K562 (cell line): ENCODE measurements around the gene TICAM1. TPM values are rescaled to one million over a fixed set of nuclear protein-coding genes. Genes with fewer than 3 reads are reported as not detected.

Source experiments
- DNMT1 ChIP-seq: fragments of 450-650 bp; IDR thresholded peaks from 2 replicates; pipeline ENCODE4 v1.6.1; 2016; ENCODE audit warnings: antibody characterized with exemption, mild to moderate bottlenecking
- ELF2 ChIP-seq: fragments of 250-450 bp; sonication (Bioruptor Pico); IDR thresholded peaks from 2 replicates; pipeline ENCODE4 v1.5.0; 2021; ENCODE audit warnings: mild to moderate bottlenecking
- EP300 ChIP-seq: IDR thresholded peaks from 2 replicates; pipeline ENCODE4 v1.6.1; 2012; ENCODE audit warnings: low read length, improper control_type of control experiment
- FOXJ2 ChIP-seq: fragments of 200-800 bp; sonication (Bioruptor generic); IDR thresholded peaks from 2 replicates; pipeline ENCODE4 v1.6.1; 2016; ENCODE audit warnings: missing genetic modification characterization, missing compliant biosample characterization
- KAT8 ChIP-seq: fragments of 450-650 bp; IDR thresholded peaks from 2 replicates; pipeline ENCODE4 v1.6.1; 2016; ENCODE audit warnings: low read depth, mild to moderate bottlenecking
- KDM5B ChIP-seq: fragments of 200-600 bp; sonication (generic); IDR thresholded peaks from 2 replicates; pipeline ENCODE4 v1.6.1; 2012; ENCODE audit warnings: low read depth, mild to moderate bottlenecking, moderate library complexity, low read length, control low read depth, inconsistent platforms; ENCODE audit not compliant: insufficient replicate concordance
- MAFG ChIP-seq: fragments of 450-650 bp; conservative IDR thresholded peaks from 2 replicates; pipeline ENCODE4 v1.6.1; 2016; ENCODE audit warnings: missing genetic modification characterization, missing compliant biosample characterization
- MTA3 ChIP-seq: fragments of 450-650 bp; formaldehyde crosslinking; IDR thresholded peaks from 2 replicates; pipeline ENCODE4 v1.6.1; 2017; ENCODE audit warnings: mild to moderate bottlenecking, borderline replicate concordance
- NR2C1 ChIP-seq, 2 experiments: fragments of 450-650 bp; IDR thresholded peaks; 2 replicates each; pipeline ENCODE4 v1.6.1; 2017; ENCODE audit warnings: mild to moderate bottlenecking in 2 of 2, antibody characterized with exemption in 1 of 2, inconsistent platforms in 1 of 2, missing compliant biosample characterization in 1 of 2, missing genetic modification characterization in 1 of 2
- POLR2AphosphoS5 ChIP-seq: IDR thresholded peaks from 2 replicates; pipeline ENCODE4 v1.6.1; 2011; ENCODE audit warnings: mild to moderate bottlenecking, low read depth, low read length, moderate library complexity; ENCODE audit not compliant: control insufficient read depth, insufficient read depth
- POLR3G ChIP-seq: IDR thresholded peaks from 2 replicates; pipeline ENCODE4 v1.6.1; 2011; ENCODE audit not compliant: insufficient read length, insufficient replicate concordance; ENCODE audit errors: extremely low read depth
- RBM17 ChIP-seq: fragments of 200-400 bp; formaldehyde crosslinking; IDR thresholded peaks from 2 replicates; pipeline ENCODE4 v1.6.1; 2017; ENCODE audit warnings: low read depth, mild to moderate bottlenecking, low read length, borderline replicate concordance
- RBM22 ChIP-seq: fragments of 200-400 bp; formaldehyde crosslinking; IDR thresholded peaks from 2 replicates; pipeline ENCODE4 v1.6.1; 2018; ENCODE audit warnings: low read length, low read depth; ENCODE audit not compliant: poor library complexity, severe bottlenecking
- SAFB2 ChIP-seq: fragments of 200-400 bp; formaldehyde crosslinking; IDR thresholded peaks from 2 replicates; pipeline ENCODE4 v1.6.1; 2018; ENCODE audit warnings: borderline replicate concordance, low read length, low read depth, moderate library complexity; ENCODE audit not compliant: severe bottlenecking
- STAG1 ChIP-seq: sonication (generic); formaldehyde crosslinking; IDR thresholded peaks from 2 replicates; pipeline ENCODE4 v1.5.0; 2020; ENCODE audit warnings: missing genetic modification reagents, borderline replicate concordance
- ZNF174 ChIP-seq: fragments of 250-450 bp; sonication (Bioruptor Pico); IDR thresholded peaks from 2 replicates; pipeline ENCODE4 v1.4.0; 2020; ENCODE audit warnings: mild to moderate bottlenecking
- ZNF212 ChIP-seq: fragments of 450-650 bp; formaldehyde crosslinking; IDR thresholded peaks from 2 replicates; pipeline ENCODE4 v1.4.0; 2020; ENCODE audit warnings: mild to moderate bottlenecking
- ZNF24 ChIP-seq: fragments of 450-650 bp; IDR thresholded peaks from 2 replicates; pipeline ENCODE4 v1.6.1; 2016
- polyA plus RNA-seq, 8 experiments: library from polyadenylated mRNA; depleted of rRNA in 4 of 8; stranded (reverse) in 5 of 8; unstranded in 3 of 8; fragments of >200 nt; fragmentation: Nextera tagmentation in 2 of 8; fragmentation: Illumina TruSeq in 1 of 8; extraction: Ambion mirVana in 2 of 8; extraction: Trizol in 1 of 8; gene quantifications; 2 replicates each; pipeline versions ENCODE4 v1.2.1 to v1.2.3, GENCODE V29; 2011 to 2014; ENCODE audit warnings: inconsistent platforms in 1 of 8, missing spikeins in 1 of 8
- total RNA-seq, 7 experiments: library from RNA; depleted of rRNA in 6 of 7; stranded (reverse); fragments of >200 nt in 6 of 7; fragmentation: Illumina TruSeq in 2 of 7; extraction: Trizol in 2 of 7; gene quantifications; 2 replicates each; pipeline versions ENCODE4 v1.2.1 to v1.2.3, GENCODE V29; 2011 to 2021; ENCODE audit warnings: low replicate concordance in 1 of 7
- TF ChIP-seq, protein P1 (sequence below): fragments of 200-800 bp; sonication (Bioruptor generic); IDR thresholded peaks from 2 replicates; pipeline ENCODE4 v1.6.1; 2017; ENCODE audit warnings: missing genetic modification characterization, missing compliant biosample characterization
- TF ChIP-seq, protein P2 (sequence below): fragments of 450-650 bp; conservative IDR thresholded peaks from 2 replicates; pipeline ENCODE4 v1.6.1; 2016; ENCODE audit warnings: missing genetic modification characterization, low read depth, mild to moderate bottlenecking, control low read depth, missing compliant biosample characterization
- TF ChIP-seq, protein P3 (sequence below): sonication (generic); formaldehyde crosslinking; IDR thresholded peaks from 2 replicates; pipeline ENCODE4 v1.4.0; 2020; ENCODE audit warnings: mild to moderate bottlenecking, missing genetic modification reagents
- TF ChIP-seq, protein P4 (sequence below): fragments of 450-650 bp; formaldehyde crosslinking; IDR thresholded peaks from 2 replicates; pipeline ENCODE4 v1.4.0; 2020; ENCODE audit warnings: mild to moderate bottlenecking, moderate library complexity

The TICAM1 gene
- total and polyA plus RNA-seq, 9 of the 15 experiments (the other 6 are each of a cell fraction or from before 2014, with no cell fraction given): 0.07 to 11.6 (median 1.5) TPM

DNA sequence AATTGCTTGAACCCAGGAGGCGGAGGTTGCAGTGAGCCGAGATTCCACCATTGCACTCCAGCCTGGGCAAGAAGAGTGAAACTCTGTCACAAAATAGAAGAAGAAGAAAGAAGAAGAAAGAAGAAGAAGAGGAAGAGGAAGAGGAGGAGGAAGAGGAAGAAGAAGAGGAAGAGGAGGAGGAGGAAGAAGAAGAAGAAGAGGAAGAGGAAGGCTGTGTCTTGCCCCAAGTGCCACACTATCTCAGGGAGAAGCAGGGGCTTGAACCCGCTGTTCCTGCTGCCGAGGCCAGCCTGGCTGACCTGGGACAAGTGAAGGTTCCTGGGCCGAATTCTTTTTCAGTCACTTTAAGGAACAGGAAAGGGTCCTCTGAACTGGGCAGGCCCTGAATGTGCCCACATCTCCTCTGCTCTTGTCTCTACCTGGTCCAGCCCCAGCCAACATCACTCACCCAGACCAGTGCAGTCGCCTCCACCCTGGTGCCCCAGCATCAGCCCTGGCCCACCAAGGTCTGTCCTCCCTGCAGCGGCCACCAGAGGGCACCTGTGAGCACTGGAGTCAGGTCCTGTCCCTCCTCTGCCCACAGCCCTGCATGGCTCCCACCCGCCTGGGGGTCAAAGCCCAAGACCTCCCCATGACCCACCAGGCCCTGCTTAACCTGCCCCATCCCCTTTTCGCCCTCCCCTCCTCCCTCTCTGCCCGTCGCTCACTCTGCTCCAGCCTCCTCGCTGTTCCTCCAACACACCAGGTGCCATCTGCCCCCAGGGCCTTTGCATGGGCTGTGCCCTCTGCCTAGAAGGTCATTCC, 20.0 kb downstream of the TICAM1 start (continued):
- TF ChIP-seq, protein P1, sequence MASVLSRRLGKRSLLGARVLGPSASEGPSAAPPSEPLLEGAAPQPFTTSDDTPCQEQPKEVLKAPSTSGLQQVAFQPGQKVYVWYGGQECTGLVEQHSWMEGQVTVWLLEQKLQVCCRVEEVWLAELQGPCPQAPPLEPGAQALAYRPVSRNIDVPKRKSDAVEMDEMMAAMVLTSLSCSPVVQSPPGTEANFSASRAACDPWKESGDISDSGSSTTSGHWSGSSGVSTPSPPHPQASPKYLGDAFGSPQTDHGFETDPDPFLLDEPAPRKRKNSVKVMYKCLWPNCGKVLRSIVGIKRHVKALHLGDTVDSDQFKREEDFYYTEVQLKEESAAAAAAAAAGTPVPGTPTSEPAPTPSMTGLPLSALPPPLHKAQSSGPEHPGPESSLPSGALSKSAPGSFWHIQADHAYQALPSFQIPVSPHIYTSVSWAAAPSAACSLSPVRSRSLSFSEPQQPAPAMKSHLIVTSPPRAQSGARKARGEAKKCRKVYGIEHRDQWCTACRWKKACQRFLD (CRISPR knock-in tag): no peak
- TF ChIP-seq, protein P2, sequence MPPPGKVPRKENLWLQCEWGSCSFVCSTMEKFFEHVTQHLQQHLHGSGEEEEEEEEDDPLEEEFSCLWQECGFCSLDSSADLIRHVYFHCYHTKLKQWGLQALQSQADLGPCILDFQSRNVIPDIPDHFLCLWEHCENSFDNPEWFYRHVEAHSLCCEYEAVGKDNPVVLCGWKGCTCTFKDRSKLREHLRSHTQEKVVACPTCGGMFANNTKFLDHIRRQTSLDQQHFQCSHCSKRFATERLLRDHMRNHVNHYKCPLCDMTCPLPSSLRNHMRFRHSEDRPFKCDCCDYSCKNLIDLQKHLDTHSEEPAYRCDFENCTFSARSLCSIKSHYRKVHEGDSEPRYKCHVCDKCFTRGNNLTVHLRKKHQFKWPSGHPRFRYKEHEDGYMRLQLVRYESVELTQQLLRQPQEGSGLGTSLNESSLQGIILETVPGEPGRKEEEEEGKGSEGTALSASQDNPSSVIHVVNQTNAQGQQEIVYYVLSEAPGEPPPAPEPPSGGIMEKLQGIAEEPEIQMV (tag): no peak
- TF ChIP-seq, protein P3, sequence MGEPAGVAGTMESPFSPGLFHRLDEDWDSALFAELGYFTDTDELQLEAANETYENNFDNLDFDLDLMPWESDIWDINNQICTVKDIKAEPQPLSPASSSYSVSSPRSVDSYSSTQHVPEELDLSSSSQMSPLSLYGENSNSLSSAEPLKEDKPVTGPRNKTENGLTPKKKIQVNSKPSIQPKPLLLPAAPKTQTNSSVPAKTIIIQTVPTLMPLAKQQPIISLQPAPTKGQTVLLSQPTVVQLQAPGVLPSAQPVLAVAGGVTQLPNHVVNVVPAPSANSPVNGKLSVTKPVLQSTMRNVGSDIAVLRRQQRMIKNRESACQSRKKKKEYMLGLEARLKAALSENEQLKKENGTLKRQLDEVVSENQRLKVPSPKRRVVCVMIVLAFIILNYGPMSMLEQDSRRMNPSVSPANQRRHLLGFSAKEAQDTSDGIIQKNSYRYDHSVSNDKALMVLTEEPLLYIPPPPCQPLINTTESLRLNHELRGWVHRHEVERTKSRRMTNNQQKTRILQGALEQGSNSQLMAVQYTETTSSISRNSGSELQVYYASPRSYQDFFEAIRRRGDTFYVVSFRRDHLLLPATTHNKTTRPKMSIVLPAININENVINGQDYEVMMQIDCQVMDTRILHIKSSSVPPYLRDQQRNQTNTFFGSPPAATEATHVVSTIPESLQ (CRISPR knock-in tag): no peak
- TF ChIP-seq POLR3G (no peak), RBM17 (no peak), NR2C1 (IDR thresholded peaks at IDR 0.05) (no peak), NR2C1 (tag; IDR thresholded peaks at IDR 0.05) (no peak), ZNF212 (CRISPR knock-in tag) (no peak), ELF2 (CRISPR knock-in tag) (no peak), ZNF174 (CRISPR knock-in tag) (no peak), FOXJ2 (tag) (no peak), SAFB2 (no peak), EP300 (no peak), KDM5B (no peak), KAT8 (no peak), MAFG (tag) (no peak), MTA3 (0 out of 2 replicates have a peak, but pooled peaks have one; percentile 31), STAG1 (CRISPR knock-in tag) (peak; percentile 8; the same call in 1 of the 2 replicates), DNMT1 (no peak), POLR2AphosphoS5 (no peak), RBM22 (no peak), ZNF24 (no peak)
- TF ChIP-seq, protein P4, sequence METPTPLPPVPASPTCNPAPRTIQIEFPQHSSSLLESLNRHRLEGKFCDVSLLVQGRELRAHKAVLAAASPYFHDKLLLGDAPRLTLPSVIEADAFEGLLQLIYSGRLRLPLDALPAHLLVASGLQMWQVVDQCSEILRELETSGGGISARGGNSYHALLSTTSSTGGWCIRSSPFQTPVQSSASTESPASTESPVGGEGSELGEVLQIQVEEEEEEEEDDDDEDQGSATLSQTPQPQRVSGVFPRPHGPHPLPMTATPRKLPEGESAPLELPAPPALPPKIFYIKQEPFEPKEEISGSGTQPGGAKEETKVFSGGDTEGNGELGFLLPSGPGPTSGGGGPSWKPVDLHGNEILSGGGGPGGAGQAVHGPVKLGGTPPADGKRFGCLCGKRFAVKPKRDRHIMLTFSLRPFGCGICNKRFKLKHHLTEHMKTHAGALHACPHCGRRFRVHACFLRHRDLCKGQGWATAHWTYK (CRISPR knock-in tag): no peak
